PC-9 (cell line): ENCODE measurements around the gene LRRTM4.

ENCODE experiments used
- EZH2 ChIP-seq: fragments of 200-600 bp; sonication (generic); IDR thresholded peaks from 2 replicates; pipeline ENCODE4 v1.8.0; 2017; ENCODE audit warnings: antibody characterized with exemption, low read depth
- TF ChIP-seq, protein P1 (sequence below): fragments of 200-600 bp; sonication (generic); conservative IDR thresholded peaks from 2 replicates; pipeline ENCODE4 v1.6.1; 2017; ENCODE audit warnings: mixed run types, antibody characterized with exemption, mild to moderate bottlenecking, moderate library complexity

DNA sequence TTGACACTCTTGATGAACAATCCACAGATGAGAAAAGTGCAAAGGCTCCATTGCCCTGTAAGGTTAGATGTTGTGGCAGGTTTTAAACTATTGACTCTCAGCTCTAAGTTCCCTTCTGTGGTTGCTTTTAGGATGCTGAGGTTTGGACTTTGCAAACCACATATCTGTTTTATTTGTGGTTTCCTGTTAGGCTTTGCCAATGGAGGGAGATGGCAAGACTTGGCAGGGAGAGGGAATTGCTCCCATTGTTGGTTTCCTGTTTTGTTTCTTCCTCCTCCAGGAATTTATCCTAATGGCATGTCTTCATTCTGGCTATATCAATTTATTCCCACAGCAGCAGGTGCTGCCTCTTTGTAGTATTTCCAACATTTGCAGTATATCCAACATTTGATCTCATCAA lies 772.3 kb downstream of the LRRTM4 start:
- TF ChIP-seq, protein P1, sequence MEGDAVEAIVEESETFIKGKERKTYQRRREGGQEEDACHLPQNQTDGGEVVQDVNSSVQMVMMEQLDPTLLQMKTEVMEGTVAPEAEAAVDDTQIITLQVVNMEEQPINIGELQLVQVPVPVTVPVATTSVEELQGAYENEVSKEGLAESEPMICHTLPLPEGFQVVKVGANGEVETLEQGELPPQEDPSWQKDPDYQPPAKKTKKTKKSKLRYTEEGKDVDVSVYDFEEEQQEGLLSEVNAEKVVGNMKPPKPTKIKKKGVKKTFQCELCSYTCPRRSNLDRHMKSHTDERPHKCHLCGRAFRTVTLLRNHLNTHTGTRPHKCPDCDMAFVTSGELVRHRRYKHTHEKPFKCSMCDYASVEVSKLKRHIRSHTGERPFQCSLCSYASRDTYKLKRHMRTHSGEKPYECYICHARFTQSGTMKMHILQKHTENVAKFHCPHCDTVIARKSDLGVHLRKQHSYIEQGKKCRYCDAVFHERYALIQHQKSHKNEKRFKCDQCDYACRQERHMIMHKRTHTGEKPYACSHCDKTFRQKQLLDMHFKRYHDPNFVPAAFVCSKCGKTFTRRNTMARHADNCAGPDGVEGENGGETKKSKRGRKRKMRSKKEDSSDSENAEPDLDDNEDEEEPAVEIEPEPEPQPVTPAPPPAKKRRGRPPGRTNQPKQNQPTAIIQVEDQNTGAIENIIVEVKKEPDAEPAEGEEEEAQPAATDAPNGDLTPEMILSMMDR = no peak
- TF ChIP-seq EZH2 = no peak
